Measurements from ENCODE around the gene FADS6.

DNA sequence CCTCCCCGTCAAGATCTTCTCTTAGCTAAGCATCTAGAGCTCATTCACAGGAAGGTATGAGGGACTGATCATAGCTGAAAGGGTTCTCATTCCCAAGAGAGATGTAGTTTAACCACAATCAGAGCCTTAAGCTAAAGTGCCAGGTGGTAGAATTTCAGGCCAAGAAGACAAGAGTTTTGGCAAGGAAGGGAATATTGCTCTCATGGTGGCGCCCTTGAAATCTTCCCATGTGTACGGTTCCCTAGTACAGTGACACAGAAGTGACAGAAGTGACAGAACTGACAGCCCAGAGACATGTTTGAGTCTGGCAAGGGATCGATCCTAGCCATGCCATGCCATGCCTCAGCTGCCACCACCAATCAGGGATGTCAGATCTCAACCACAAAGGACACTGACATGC lies 36.2 kb downstream of the FADS6 start:
- TF ChIP-seq RXRA (IDR thresholded peaks at IDR 0.05; ENCODE audit: borderline replicate concordance, low read depth) (no peak), RCOR1 (IDR thresholded peaks at IDR 0.05; ENCODE audit: low read length) (no peak), FOXJ3 (CRISPR knock-in tag; IDR thresholded peaks at IDR 0.05) (no peak), POLR2AphosphoS5 (IDR thresholded peaks at IDR 0.05; ENCODE audit: low read depth, low read length) (no peak), MEF2A (IDR thresholded peaks at IDR 0.05; ENCODE audit: borderline replicate concordance, low read depth) (no peak), EP300 (IDR thresholded peaks at IDR 0.05; ENCODE audit: borderline replicate concordance in 1 of 2, low read depth in 1 of 2, low read length in 1 of 2) (no peak), SIN3A (IDR thresholded peaks at IDR 0.05; ENCODE audit: borderline replicate concordance, low read depth, low read length) (no peak), TCF12 (IDR thresholded peaks at IDR 0.05) (no peak), FOXM1 (IDR thresholded peaks at IDR 0.05; ENCODE audit: low read depth) (no peak)
- TF ChIP-seq, protein P1, sequence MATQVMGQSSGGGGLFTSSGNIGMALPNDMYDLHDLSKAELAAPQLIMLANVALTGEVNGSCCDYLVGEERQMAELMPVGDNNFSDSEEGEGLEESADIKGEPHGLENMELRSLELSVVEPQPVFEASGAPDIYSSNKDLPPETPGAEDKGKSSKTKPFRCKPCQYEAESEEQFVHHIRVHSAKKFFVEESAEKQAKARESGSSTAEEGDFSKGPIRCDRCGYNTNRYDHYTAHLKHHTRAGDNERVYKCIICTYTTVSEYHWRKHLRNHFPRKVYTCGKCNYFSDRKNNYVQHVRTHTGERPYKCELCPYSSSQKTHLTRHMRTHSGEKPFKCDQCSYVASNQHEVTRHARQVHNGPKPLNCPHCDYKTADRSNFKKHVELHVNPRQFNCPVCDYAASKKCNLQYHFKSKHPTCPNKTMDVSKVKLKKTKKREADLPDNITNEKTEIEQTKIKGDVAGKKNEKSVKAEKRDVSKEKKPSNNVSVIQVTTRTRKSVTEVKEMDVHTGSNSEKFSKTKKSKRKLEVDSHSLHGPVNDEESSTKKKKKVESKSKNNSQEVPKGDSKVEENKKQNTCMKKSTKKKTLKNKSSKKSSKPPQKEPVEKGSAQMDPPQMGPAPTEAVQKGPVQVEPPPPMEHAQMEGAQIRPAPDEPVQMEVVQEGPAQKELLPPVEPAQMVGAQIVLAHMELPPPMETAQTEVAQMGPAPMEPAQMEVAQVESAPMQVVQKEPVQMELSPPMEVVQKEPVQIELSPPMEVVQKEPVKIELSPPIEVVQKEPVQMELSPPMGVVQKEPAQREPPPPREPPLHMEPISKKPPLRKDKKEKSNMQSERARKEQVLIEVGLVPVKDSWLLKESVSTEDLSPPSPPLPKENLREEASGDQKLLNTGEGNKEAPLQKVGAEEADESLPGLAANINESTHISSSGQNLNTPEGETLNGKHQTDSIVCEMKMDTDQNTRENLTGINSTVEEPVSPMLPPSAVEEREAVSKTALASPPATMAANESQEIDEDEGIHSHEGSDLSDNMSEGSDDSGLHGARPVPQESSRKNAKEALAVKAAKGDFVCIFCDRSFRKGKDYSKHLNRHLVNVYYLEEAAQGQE (IDR thresholded peaks at IDR 0.05; ENCODE audit: low read depth, low read length) = no peak
- TF ChIP-seq, protein P2, sequence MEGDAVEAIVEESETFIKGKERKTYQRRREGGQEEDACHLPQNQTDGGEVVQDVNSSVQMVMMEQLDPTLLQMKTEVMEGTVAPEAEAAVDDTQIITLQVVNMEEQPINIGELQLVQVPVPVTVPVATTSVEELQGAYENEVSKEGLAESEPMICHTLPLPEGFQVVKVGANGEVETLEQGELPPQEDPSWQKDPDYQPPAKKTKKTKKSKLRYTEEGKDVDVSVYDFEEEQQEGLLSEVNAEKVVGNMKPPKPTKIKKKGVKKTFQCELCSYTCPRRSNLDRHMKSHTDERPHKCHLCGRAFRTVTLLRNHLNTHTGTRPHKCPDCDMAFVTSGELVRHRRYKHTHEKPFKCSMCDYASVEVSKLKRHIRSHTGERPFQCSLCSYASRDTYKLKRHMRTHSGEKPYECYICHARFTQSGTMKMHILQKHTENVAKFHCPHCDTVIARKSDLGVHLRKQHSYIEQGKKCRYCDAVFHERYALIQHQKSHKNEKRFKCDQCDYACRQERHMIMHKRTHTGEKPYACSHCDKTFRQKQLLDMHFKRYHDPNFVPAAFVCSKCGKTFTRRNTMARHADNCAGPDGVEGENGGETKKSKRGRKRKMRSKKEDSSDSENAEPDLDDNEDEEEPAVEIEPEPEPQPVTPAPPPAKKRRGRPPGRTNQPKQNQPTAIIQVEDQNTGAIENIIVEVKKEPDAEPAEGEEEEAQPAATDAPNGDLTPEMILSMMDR (IDR thresholded peaks at IDR 0.05) = no peak
- TF ChIP-seq, protein P3, sequence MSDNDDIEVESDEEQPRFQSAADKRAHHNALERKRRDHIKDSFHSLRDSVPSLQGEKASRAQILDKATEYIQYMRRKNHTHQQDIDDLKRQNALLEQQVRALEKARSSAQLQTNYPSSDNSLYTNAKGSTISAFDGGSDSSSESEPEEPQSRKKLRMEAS (IDR thresholded peaks at IDR 0.05; ENCODE audit: low read depth) = no peak
- TF ChIP-seq, protein P4, sequence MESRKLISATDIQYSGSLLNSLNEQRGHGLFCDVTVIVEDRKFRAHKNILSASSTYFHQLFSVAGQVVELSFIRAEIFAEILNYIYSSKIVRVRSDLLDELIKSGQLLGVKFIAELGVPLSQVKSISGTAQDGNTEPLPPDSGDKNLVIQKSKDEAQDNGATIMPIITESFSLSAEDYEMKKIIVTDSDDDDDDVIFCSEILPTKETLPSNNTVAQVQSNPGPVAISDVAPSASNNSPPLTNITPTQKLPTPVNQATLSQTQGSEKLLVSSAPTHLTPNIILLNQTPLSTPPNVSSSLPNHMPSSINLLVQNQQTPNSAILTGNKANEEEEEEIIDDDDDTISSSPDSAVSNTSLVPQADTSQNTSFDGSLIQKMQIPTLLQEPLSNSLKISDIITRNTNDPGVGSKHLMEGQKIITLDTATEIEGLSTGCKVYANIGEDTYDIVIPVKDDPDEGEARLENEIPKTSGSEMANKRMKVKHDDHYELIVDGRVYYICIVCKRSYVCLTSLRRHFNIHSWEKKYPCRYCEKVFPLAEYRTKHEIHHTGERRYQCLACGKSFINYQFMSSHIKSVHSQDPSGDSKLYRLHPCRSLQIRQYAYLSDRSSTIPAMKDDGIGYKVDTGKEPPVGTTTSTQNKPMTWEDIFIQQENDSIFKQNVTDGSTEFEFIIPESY (IDR thresholded peaks at IDR 0.05; ENCODE audit: borderline replicate concordance, low read depth) = no peak
